ENCODE results near the gene SLC4A9. TPM values are rescaled to one million over a fixed set of nuclear protein-coding genes. Genes with fewer than 3 reads are reported as not detected.

Gene SLC4A9
- polyA plus RNA-seq, 3 donors = 0.28 TPM; not detected in 2

- Histone ChIP-seq H3K36me3 (replicated peaks in 1 of 2; ENCODE audit: control insufficient read depth in 1 of 2, insufficient read depth in 2 of 2, low read length in 2 of 2) (peaks cover 5 to 29% of the 10 kb centered on the region in 2 donors), H3K4me2 (replicated peaks; ENCODE audit: extremely low read depth, low read length, poor library complexity, severe bottlenecking) (no peak overlapping the region), H3K79me2 (ENCODE audit: insufficient read depth, low read length) (peaks cover 85% of the 10 kb centered on the region), H3K9ac (ENCODE audit: insufficient read depth, low read length, poor library complexity, severe bottlenecking) (no peak overlapping the region), H3K27me3 (ENCODE audit: control insufficient read depth in 2 of 2, insufficient read depth in 2 of 2, low read length in 2 of 2) (no peaks in the 10 kb centered on the region), H3K4me3 (replicated peaks in 1 of 3; ENCODE audit: low read depth in 2 of 3, low read length in 3 of 3) (no peak overlapping the region), H4K20me1 (ENCODE audit: insufficient read depth, low read length) (peaks cover 80% of the 10 kb centered on the region), H2AFZ (ENCODE audit: insufficient read depth, low read depth, low read length, poor library complexity, severe bottlenecking) (no peak overlapping the region), H3K4me1 (ENCODE audit: control insufficient read depth in 1 of 2, insufficient read depth in 2 of 2, low read length in 2 of 2) (no peaks in the 10 kb centered on the region), H3K27ac (ENCODE audit: low read depth in 1 of 2, low read length in 2 of 2) (peak overlapping the region in 1 of 2 donors; percentile 14), H3K9me3 (replicated peaks in 1 of 2; ENCODE audit: control insufficient read depth in 1 of 2, insufficient read depth in 1 of 2, low read length in 2 of 2) (no peaks in the 10 kb centered on the region)
- Mint-ChIP-seq H3K4me1 (peaks cover 16% of the 10 kb centered on the region), H3K4me3 (no peak overlapping the region), H3K36me3 (peaks cover 8 to 24% of the 10 kb centered on the region in 2 donors), H3K27ac (no peak overlapping the region), H3K27me3 (ENCODE audit: low read depth in 3 of 3) (peaks cover 0 to 2% (median 0%) of the 10 kb centered on the region in 3 donors), H3K9me3 (peaks cover 0 to 4% (median 0%) of the 10 kb centered on the region in 7 donors)
- TF ChIP-seq, protein P1, sequence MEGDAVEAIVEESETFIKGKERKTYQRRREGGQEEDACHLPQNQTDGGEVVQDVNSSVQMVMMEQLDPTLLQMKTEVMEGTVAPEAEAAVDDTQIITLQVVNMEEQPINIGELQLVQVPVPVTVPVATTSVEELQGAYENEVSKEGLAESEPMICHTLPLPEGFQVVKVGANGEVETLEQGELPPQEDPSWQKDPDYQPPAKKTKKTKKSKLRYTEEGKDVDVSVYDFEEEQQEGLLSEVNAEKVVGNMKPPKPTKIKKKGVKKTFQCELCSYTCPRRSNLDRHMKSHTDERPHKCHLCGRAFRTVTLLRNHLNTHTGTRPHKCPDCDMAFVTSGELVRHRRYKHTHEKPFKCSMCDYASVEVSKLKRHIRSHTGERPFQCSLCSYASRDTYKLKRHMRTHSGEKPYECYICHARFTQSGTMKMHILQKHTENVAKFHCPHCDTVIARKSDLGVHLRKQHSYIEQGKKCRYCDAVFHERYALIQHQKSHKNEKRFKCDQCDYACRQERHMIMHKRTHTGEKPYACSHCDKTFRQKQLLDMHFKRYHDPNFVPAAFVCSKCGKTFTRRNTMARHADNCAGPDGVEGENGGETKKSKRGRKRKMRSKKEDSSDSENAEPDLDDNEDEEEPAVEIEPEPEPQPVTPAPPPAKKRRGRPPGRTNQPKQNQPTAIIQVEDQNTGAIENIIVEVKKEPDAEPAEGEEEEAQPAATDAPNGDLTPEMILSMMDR (IDR thresholded peaks at IDR 0.05) = no peak
- no CpG with 5 or more reads among the region's 2 CpGs for WGBS (ENCODE audit: insufficient coverage)
- intact Hi-C loops (cut with micrococcal nuclease) = no loop called here
- DNase-seq = no peak
These were observed 63.6 kb downstream of the SLC4A9 start for GRCh38 chr5:140423609-140424008.

- peaks cover 80% of the 10 kb centered on the region for H4K20me1 ChIP-seq (ENCODE audit: insufficient read depth, low read length)
- Mint-ChIP-seq H3K27ac (no peak overlapping the region), H3K4me3 (no peak overlapping the region), H3K27me3 (ENCODE audit: low read depth in 3 of 3) (peaks cover 0 to 2% (median 0%) of the 10 kb centered on the region in 3 donors), H3K4me1 (peaks cover 14% of the 10 kb centered on the region), H3K36me3 (peaks cover 8 to 24% of the 10 kb centered on the region in 2 donors), H3K9me3 (peaks cover 0 to 2% (median 0%) of the 10 kb centered on the region in 7 donors)
- no peak overlapping the region for H2AFZ ChIP-seq (ENCODE audit: insufficient read depth, low read depth, low read length, poor library complexity, severe bottlenecking)
- H3K36me3 ChIP-seq (replicated peaks in 1 of 2; ENCODE audit: control insufficient read depth in 1 of 2, insufficient read depth in 2 of 2, low read length in 2 of 2) = peaks cover 5 to 27% of the 10 kb centered on the region in 2 donors
- H3K4me1 ChIP-seq (ENCODE audit: control insufficient read depth in 1 of 2, insufficient read depth in 2 of 2, low read length in 2 of 2) = no peaks in the 10 kb centered on the region
- no peaks in the 10 kb centered on the region for H3K27me3 ChIP-seq (ENCODE audit: control insufficient read depth in 2 of 2, insufficient read depth in 2 of 2, low read length in 2 of 2)
- H3K9me3 ChIP-seq (replicated peaks in 1 of 2; ENCODE audit: control insufficient read depth in 1 of 2, insufficient read depth in 1 of 2, low read length in 2 of 2) = no peaks in the 10 kb centered on the region
- TF ChIP-seq, protein P1 (IDR thresholded peaks at IDR 0.05) = no peak
- no peak overlapping the region for H3K27ac ChIP-seq (ENCODE audit: low read depth in 1 of 2, low read length in 2 of 2)
- no CpG with 5 or more reads among the region's 3 CpGs for WGBS (ENCODE audit: insufficient coverage)
- H3K4me3 ChIP-seq (replicated peaks in 1 of 3; ENCODE audit: low read depth in 2 of 3, low read length in 3 of 3) = no peak overlapping the region
- H3K79me2 ChIP-seq (ENCODE audit: insufficient read depth, low read length) = peaks cover 83% of the 10 kb centered on the region
- intact Hi-C loops (cut with micrococcal nuclease) = no loop called here
- H3K4me2 ChIP-seq (replicated peaks; ENCODE audit: extremely low read depth, low read length, poor library complexity, severe bottlenecking) = no peak overlapping the region
- no peak overlapping the region for H3K9ac ChIP-seq (ENCODE audit: insufficient read depth, low read length, poor library complexity, severe bottlenecking)
- no peak for DNase-seq
These were observed 64.1 kb downstream of the SLC4A9 start for GRCh38 chr5:140424135-140424534.

Small RNAs within 50 kb of the gene (small RNA-seq; reads per million reads assigned to genes)
- not detected for gene RNU4-14P (ENCODE audit: insufficient read length, low read depth)

Other genes starting within 250 kb of the SLC4A9 start
- 1 to 10 TPM; 1.1 to 1.6 (median 1.2) TPM for gene PURA, start 246.1 kb upstream of the SLC4A9 start, polyA plus RNA-seq
- under 1 TPM in 2 of 3 donors, not detected in 1; 0.08 to 0.75 TPM for gene IGIP, start 234.3 kb upstream of the SLC4A9 start, polyA plus RNA-seq
- 10 to 100 TPM; 14.0 to 40.0 (median 36.7) TPM for gene CYSTM1, start 185.0 kb upstream of the SLC4A9 start, polyA plus RNA-seq
- gene PFDN1, start 57.1 kb upstream of the SLC4A9 start, polyA plus RNA-seq = 100 to 1,000 TPM in 1 of 3 donors, 10 to 100 TPM in 2; 44.7 to 105 (median 82.2) TPM
- gene HBEGF, start 13.6 kb upstream of the SLC4A9 start, polyA plus RNA-seq = 100 to 1,000 TPM in 1 of 3 donors, 10 to 100 TPM in 2; 25.2 to 548 (median 31.6) TPM
- 100 to 1,000 TPM in 1 of 3 donors, 10 to 100 TPM in 2; 29.0 to 110 (median 43.6) TPM for gene ANKHD1, start 41.6 kb downstream of the SLC4A9 start, polyA plus RNA-seq
- gene EIF4EBP3, start 187.5 kb downstream of the SLC4A9 start, polyA plus RNA-seq = 10 to 100 TPM; 22.8 to 46.0 (median 41.9) TPM
- 10 to 100 TPM; 72.4 to 97.2 (median 80.8) TPM for gene SRA1, start 197.3 kb downstream of the SLC4A9 start, polyA plus RNA-seq
- 100 to 1,000 TPM in 1 of 3 donors, 1 to 10 TPM in 2; 4.9 to 211 (median 7.4) TPM for gene APBB3, start 204.4 kb downstream of the SLC4A9 start, polyA plus RNA-seq
- 10 to 100 TPM; 44.0 to 67.1 (median 58.8) TPM for gene SLC35A4, start 204.6 kb downstream of the SLC4A9 start, polyA plus RNA-seq

Measured in CD14-positive monocyte (primary cell).